HG03520 (cell line): ENCODE data around the gene ATG16L2.
"Not testable (repeated sequence)": the region's sequence is repeated elsewhere in the genome, so short reads cannot be mapped to it uniquely, and the experiment has no call there.

Experiments
- ATAC-seq: cut with Tn5 transposase; IDR thresholded peaks from one replicate; pipeline ENCODE4 v1.9.1; 2021; ENCODE audit warnings: mild to moderate bottlenecking, moderate library complexity; ENCODE audit not compliant: unreplicated experiment

The ATG16L2 gene

DNA sequence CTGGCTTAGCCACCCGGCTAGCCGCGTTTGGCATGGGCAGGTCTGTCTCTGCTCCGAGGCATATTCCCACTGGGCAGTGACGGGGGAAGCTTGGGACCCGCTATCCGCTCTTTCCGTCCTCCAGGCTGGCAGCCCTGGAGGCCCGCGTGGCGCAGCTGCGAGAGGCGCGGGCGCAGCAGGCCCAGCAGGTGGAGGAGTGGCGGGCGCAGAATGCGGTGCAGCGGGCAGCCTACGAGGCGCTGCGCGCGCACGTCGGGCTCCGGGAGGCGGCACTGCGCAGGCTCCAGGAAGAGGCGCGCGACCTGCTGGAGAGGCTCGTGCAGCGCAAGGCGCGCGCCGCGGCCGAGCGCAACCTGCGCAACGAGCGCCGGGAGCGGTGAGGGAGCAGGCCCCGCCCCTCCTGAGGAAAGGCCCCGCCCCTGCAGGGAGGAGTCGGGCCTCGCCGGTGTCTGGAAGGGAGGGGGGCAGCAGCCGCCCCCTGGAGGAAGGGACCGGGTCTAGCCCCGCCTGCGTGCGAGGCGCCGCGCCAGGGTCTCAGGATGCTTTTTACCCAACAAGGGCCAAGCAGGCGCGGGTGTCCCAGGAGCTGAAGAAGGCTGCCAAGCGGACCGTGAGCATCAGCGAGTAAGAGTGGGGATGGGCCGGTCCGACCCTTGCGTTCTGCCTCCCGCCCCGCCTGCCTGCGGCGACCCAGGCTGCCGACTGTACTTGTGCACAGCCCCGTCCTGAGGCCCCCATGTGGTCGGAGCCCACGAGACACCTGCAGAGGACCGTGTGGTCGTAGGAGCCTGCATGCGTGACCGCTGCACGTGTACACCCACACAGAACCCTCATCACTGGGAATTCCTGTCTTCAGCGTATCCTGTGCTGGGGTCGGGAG is 7.9 kb downstream of the ATG16L2 start:
- ATAC-seq: no peak

DNA sequence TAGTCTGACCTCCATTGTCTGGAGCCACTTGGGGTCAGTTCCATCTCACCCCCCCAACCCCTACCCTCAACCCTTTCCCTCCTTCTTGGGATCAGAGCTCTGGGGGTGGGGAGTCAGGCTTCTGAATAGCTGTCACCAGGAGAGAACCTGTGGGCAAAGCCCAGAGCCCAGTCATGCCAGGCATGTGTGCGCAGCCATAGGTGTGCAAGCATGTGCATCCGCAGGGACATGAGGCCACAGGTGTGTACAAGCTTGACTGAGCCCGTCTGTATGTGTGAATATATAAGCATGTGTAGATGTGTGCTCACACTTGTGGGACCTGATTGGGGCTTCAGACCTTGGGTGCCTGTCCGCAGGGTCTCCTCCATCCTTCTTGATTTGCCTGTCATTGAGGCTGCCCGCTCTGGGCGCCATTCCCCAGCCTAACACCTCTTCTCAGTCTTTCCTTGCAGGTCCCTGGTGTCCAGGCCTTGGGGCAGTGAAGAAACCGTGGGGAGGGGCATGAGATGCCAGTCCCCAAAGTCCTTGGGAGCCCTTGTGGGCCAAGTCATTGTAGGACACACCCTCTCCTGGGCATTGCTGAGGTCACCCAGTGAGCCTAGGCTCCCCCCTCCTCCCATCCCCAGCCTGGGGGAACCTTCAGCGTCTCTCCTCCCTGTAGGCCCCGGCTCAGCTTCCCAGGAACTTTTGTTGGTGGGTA is 9.0 kb downstream of the ATG16L2 start:
- no peak for ATAC-seq

DNA sequence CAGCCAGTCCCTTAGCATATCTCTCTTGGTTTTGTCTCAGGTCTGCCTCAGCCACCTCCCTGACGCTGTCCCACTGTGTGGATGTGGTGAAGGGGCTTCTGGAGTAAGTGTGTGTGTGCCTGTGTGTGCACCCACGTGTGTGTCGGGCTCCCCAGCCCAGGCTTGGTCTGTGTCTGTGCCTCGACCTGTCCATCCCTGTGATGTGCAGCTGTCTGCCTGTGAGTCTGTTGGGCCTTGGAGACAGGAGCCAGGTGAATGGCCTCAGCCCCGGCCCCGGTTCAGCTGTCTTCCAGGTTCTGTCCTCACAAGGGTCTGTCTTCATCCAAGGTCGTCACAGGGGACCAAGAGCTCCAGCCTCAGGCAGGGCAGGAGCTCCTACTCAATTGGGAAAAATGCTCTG is 9.8 kb downstream of the ATG16L2 start:
- no peak for ATAC-seq

DNA sequence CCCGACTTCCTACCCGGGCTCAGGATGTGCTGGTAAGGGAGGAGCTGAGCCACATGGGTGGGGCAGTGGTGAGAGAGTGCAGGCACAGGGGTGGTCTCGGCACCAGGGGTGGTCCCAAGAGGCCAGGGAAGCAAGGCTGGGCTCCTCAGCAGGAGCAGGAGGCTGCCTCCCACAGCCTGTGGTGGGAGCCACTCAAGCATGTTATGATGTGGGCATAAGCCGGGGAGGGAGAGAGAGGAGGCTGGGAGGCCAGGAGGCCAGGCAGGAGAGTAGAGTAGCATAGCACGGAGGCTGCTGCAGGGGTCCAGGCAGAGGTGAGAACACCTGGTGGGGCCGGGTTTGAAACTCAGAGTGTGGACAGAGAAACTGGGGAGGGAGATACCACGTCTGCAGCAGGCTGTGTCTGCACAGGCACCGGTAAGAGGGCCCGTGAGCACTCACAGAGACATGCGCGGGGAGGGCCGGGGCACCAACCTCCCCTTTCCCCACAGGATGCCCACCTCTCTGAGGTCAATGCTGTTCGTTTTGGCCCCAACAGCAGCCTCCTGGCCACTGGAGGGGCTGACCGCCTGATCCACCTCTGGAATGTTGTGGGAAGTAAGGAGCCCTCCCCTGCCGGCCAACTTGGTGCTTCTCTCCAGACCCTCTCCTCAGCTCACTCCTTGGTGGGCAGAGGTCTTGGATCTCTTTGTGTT is 10.7 kb downstream of the ATG16L2 start:
- no peak for ATAC-seq

DNA sequence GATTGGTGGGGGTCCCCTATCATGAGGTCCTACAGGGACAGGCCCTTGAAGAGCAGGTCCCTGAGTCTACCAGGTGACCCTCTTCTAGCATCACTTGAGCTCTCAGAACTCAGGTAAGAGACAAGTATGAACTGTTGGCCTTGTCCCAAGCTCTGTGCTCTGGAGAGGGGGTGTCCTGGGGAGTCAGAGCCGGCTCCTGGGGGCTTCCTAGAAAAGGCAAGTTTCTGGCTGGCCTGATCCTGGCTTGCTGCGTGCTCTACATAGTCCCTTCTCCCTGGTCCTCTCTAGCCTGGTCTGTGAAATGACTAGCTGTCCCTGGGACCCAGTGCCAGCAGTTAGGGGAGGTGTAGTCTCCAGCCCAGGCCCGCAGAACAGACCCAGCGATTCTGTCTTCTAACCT is 11.4 kb downstream of the ATG16L2 start:
- no peak for ATAC-seq

DNA sequence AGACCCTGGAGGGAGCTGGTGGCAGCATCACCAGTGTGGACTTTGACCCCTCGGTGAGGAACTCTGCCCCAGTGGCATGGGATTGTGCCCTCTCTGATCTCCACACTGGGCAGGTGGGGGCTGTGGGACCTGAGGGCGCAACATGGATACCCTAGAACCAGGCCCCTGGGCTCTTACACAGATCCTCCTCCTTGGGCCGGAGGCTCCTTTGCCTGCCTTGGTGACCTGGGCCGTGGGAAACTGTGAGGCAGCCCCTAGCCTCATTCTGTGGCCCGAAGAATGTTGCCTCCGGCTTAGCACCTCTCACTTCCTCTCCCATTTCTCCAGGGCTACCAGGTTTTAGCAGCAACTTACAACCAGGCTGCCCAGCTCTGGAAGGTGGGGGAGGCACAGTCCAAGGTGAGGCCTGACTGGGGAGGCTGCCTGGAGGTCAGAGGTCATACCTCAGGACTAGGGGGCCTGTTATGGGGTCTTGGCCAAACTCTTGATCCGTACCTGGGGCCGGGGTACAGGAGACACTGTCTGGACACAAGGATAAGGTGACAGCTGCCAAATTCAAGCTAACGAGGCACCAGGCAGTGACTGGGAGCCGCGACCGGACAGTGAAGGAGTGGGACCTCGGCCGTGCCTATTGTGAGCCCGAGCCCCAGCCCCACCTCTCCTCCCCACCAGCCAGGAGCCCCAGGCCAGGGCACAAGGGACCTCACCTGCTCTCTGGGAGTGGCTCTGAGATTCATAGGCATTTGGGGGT is 12.2 kb downstream of the ATG16L2 start:
- no peak for ATAC-seq

DNA sequence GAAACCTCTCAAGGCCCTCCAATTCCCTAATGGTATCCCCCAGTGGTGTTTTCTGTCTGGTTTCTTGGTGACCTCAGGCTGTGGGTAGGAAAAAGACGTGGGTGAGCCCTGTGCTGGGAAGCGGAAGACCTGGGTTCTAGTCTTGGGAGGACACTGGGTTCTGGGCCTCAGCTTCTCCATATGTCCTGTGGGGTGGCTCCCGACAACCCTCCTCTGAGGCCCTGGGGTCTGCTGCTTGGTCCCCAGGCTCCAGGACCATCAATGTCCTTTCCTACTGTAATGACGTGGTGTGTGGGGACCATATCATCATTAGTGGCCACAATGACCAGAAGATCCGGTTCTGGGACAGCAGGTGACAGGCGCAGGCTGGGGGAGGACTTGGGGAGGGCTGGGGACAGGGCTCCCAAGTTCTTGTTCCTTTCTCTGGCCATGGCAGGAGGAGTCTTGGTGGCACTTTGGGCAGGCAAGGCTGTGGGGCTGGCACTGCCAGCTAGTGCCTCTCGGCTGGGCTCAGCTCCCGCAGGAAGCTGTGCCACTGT is 12.8 kb downstream of the ATG16L2 start:
- no peak for ATAC-seq

DNA sequence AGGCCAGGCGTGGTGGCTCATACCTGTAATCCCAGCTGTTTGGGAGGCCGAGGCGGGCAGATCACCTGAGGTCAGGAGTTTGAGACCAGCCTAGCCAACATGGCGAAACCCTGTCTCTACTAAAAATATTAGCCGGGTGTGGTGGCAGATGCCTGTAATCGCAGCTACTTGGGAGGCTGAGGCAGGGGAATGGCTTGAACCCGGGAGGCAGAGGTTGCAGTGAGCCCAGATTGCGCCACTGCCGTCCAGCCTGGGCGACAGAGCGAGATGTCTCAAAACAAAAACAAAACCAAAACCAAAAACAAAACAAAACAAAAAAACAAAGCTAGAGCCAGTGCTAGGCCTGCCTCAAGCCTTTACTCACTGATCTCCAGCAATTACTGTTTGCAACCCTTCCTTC is 13.4 kb downstream of the ATG16L2 start:
- ATAC-seq: not testable (repeated sequence)

DNA sequence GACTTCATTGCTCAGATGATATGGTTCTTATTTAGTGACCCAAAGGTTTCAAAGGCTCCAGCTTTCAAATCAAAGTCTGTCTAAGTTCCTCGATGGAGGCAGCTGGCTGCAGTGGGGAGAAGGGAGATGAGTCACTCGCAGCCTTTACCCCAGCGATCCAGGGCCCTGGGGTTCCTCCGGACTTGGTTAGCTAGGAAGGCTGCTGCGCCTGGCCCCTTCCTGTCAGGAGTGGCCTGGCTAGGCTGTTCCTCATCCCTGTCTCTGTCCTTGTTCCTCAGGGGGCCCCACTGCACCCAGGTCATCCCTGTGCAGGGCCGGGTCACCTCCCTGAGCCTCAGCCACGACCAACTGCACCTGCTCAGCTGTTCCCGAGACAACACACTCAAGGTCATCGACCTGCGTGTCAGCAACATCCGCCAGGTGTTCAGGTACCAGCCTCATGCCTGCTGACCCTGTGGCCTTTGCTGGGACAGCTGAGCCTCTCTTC is 13.9 kb downstream of the ATG16L2 start:
- no peak for ATAC-seq

DNA sequence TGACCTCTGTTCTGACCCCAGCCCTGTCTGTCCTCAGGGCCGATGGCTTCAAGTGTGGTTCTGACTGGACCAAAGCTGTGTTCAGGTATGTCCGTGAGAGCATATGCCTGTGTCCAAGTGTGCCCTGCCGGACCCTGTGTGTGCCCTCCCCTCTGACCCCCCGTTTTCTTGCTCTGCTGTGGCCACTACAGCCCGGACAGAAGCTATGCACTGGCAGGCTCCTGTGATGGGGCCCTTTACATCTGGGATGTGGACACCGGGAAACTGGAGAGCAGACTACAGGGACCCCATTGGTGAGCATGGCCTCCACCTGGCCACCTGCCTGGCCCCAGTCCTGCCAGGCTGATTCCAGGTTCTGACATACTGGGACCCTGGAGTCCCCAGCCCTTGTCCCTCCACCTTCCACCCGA is 14.5 kb downstream of the ATG16L2 start:
- no peak for ATAC-seq

DNA sequence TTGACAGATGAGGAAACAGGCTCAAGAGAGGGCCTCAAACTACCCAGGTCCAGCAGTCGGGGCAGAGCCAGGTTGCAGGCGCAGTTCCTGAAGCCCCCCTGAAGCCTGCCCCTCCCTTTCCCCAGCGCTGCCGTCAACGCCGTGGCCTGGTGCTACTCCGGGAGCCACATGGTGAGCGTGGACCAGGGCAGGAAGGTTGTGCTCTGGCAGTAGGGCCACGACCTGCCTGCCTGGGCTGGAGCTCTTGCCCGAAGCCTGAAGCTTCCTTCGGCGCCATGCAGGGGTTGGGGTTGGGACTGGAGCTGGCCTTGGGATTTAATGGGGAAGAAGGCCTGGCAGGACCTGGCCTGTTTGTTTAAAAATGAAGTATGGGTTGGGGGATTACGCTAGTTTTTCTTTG is 15.0 kb downstream of the ATG16L2 start:
- no peak for ATAC-seq

DNA sequence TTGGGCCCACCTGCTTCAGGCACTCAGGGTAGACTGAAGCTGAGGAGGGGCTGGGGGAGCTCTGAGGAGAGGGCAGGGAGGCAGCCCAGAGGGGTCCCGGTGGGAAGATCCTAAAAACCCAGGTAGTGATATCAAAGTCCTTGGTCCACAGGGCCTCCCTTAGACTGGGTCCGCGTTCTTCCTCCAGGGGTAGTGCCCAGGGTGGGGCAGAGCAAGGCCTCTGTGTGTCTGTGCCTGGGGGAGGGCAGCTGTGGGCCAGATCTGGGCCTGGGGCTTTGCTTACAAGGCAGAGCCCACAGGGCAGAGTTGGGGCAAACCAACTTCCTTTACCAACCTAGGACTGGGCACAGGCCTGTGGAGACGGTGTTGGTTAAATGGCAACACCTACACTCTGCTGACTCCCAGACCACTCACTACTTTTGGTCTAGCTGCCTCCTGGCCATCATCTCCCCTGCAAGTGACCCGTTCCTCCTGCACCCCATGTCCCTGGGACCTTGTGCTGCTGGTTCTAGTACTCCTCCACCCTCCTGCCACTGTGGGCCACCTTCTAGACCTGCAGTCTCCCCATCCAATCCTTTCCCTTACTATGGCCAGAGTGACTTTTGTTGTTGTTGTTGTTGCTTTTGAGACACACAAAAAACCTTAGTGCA is 15.8 kb downstream of the ATG16L2 start:
- ATAC-seq: no peak

DNA sequence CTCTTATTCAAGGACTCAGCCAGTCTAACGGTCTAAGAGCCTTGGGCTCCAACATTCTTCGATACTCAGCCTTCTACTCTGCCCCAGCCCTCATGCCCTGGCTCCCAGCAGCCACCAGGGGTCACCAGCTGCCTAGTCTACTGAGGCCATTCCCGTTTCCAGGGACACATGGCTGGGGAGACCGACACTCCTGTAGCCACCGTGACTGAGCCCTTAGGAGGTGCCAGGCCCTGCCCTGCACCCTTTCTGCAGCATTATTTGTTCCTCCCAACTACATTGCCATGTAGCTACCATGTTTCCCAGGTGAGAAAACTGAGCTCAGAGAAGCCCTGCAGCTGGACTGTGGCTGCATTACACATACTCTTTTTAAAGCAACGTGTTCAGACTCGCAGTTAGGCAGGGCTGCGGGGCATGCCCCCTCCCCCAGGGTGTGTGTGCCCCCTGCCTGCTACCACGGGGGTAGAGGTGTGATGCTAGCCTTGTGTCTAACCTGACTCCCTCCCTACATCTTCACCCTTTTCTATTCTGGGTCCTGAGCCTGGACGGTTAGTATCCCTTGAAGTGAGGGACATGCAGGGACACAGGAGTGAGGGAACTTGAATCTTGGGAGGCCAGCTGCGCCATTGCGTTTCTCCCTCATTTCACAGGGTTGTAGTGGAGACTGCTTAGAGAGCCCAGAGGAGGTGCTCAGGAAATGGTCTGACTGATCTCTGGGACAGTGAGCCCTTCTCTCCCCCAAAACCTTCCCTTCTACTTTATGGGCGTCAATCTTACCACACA is 17.5 kb downstream of the ATG16L2 start:
- no peak for ATAC-seq

DNA sequence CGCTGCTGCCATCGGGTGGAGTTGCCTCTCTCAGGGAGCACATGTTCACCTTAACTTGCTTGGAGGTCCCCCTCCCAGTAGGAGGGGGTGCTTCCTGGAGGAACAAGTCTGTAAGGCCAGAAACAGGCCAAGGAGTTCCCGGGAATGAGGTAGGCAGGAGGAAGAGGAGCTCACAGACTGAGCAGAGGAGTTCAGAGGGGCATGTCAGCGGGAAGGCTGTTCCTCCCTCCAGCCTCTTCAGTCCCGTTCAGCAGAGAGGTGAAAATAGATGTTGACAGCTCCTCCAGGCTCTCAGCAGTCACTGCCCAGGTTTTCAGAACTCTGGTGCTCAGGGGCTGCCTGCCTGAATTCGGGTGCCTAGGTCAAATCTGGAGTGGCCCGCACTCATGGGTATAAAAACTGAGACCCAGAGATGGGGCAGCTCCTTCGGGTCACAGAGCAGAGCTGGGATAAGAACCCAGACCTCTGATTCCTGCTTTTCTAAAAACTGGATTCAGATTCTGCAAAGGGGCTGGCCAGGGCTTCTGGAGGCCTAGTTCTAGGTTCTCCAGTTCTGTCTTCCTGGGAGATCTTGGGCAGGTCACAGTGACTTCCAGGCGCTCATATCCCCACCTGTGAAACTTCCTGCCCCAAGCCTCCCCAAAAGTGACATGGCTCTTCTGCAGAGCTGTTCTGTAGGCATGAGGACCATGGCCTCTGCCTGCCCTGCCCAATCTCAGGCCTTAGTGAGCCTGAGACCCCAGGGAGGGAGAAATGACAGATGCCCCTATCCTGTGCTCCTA is 18.3 kb downstream of the ATG16L2 start:
- no peak for ATAC-seq

DNA sequence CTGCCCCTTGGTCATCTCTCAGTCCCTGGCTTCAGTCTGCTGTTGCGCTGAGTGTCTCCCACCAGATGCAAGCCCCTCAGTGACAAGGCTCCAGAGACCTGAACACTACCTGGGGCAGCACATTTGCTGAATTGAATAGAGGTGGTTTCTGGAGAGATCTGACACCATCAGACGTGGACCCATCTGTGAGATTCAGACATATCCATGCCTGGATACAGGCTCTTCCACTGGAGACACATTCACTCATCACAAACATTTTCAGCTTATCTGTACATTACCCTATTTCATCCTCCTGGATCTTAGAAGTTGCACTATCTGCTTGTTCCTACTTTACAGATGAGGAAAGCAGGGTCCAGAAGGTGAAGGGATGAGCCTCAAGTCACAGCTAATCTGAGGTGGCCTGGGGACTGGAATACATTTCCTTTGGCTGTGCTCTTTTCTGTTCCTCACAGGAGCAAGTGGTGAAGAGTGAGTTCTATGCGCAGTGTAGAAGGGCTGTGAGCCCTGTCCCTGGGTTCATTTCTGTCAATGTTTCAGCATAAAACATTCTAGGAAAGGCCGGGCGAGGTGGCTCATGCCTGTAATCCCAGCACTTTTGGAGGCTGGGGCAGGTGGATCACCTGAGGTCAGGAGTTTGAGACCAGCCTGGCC is 19.0 kb downstream of the ATG16L2 start:
- no peak for ATAC-seq

DNA sequence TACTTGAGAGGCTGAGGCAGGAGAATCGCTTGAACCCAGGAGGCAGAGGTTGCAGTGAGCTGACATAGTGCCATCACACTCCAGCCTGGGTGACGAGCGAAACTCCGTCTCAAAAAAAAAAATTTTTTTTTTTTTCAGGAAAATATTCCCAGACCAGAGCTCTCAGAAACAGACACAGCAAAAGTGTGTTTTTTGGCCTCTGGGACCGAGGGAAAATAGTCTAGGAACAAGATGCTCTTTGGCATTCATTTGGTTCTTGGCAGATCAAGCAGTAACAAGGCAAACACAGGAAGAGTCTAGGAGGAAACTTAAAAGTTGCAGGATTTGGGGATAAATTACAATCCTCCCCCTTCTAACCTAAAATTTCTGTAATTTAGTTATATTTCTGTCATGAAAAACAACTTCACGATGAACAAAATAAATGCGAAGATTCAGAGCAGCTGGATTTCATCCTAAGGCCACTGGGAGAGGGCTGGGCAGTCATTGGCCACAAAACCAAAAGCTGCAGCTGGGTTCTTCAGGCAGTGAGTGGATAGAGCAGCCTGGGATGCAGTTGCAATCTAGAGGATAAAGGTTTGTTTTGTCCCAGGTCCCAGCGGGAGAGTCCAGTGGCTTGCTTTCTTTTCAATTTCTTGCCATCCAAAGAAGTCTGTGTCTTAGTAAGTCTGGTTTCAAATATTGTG is 19.7 kb downstream of the ATG16L2 start:
- ATAC-seq: no peak

DNA sequence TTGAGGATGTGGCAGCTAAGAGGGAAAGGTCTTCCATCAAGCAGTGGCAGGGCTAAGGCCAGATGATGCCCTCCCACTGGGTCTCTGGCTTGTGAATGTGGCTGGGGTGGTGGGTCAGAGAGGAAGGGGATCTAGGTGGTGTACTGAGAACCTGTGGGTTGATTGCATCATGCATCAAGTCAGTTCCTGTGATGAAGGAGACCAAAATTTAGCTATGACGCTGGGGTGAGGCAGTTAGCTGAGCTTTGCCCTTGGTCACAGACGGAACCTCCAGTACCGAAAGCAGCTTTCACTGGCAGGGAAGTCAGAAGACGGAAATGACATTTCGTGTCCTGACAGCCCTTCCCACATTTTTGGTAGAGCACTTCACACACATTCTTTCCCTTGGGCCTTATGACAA is 20.7 kb downstream of the ATG16L2 start:
- ATAC-seq: no peak
